Thyroid gland (tissue), 4 donors: Measurements from ENCODE around the gene CCSER1. TPM values are rescaled to one million over a fixed set of nuclear protein-coding genes. Genes with fewer than 3 reads are reported as not detected.

Experiments
- DNase-seq, 2 donors: peaks; one replicate each; pipeline ENCODE4 v3.0.0-alpha.2; 2019
- H3K27ac ChIP-seq, 3 donors: fragments of 200-600 bp; sonication (generic); 1 replicate in 2 of 3; 2 replicates in 1 of 3; pipeline ENCODE4 v1.5.1; 2016 to 2019; ENCODE audit warnings: mild to moderate bottlenecking in 1 of 3, moderate library complexity in 1 of 3
- H3K27me3 ChIP-seq: fragments of 200-600 bp; sonication (generic); one replicate; pipeline ENCODE4 v1.5.1; 2019
- H3K36me3 ChIP-seq, 2 donors: fragments of 200-600 bp; sonication (generic); one replicate each; pipeline ENCODE4 v1.5.1; 2016 to 2019
- H3K4me1 ChIP-seq, 2 donors: fragments of 200-600 bp; sonication (generic); one replicate each; pipeline ENCODE4 v1.5.1; 2017 to 2019
- H3K4me3 ChIP-seq, 3 donors: fragments of 200-600 bp; sonication (generic); replicated peaks in 1 of 3; 1 replicate in 2 of 3; 2 replicates in 1 of 3; pipeline ENCODE4 v1.5.1; 2016; ENCODE audit warnings: mild to moderate bottlenecking in 1 of 3
- H3K9me3 ChIP-seq: fragments of 200-600 bp; sonication (generic); one replicate; pipeline ENCODE4 v1.5.1; 2017
- CTCF ChIP-seq, 6 experiments: fragments of 200-600 bp in 3 of 6; fragments of 450-650 bp in 3 of 6; sonication (generic) in 3 of 6; IDR thresholded peaks; one replicate each; pipeline ENCODE4 v1.5.1; 2016 to 2019; ENCODE audit warnings: antibody characterized with exemption in 6 of 6, mild to moderate bottlenecking in 2 of 6, inconsistent platforms in 1 of 6, moderate library complexity in 1 of 6
- POLR2A ChIP-seq, 2 donors: fragments of 450-650 bp; IDR thresholded peaks; one replicate each; pipeline ENCODE4 v1.6.1; 2017; ENCODE audit warnings: antibody characterized with exemption in 2 of 2, mild to moderate bottlenecking in 2 of 2, moderate library complexity in 1 of 2
- WGBS, 2 donors: methylation state at CpG; one replicate each; pipeline ENCODE4 v1.1.5; 2017; 5-methylcytosine and 5-hydroxymethylcytosine counted together
- intact Hi-C: fragments of 100-400 bp; cut with DNase I; formaldehyde crosslinking; loops from one replicate; pipeline ENCODE4 v1.15.1; 2023
- total RNA-seq, 4 donors: library from RNA; depleted of rRNA; stranded (reverse); fragments of >200 nt; gene quantifications; one replicate each; pipeline ENCODE4 v1.2.3, GENCODE V29; 2016

The CCSER1 gene
- total RNA-seq, 4 donors from 2014 or later: 37.7 to 52.3 (median 43.3) TPM

- Histone ChIP-seq H3K27ac (no peak overlapping the region), H3K36me3 (no peaks in the 10 kb centered on the region), H3K9me3 (no peaks in the 10 kb centered on the region), H3K27me3 (no peaks in the 10 kb centered on the region), H3K4me1 (no peaks in the 10 kb centered on the region), H3K4me3 (no peak overlapping the region)
- intact Hi-C loops: no loop called here
- no peak for DNase-seq
- no peak for TF ChIP-seq CTCF (IDR thresholded peaks at IDR 0.05)
- no peak for TF ChIP-seq POLR2A (IDR thresholded peaks at IDR 0.05)
- WGBS, 2 donors: 90% methylated on average over 1 of the region's 1 CpG
Observed at GRCh38 chr4:90185416-90185815, 58.2 kb downstream of the CCSER1 start.

- WGBS, 2 donors: 73 to 88% methylated on average over 1 of the region's 1 CpG
- TF ChIP-seq POLR2A (IDR thresholded peaks at IDR 0.05) (no peak), CTCF (IDR thresholded peaks at IDR 0.05) (no peak)
Observed at GRCh38 chr4:90186229-90186628, 59.0 kb downstream of the CCSER1 start.

GRCh38 chr4:90187148-90187884 lies 60.1 kb downstream of the CCSER1 start:
- H3K9me3 ChIP-seq: no peaks in the 10 kb centered on the region
- no peaks in the 10 kb centered on the region for H3K27me3 ChIP-seq
- H3K27ac ChIP-seq: no peak overlapping the region
- TF ChIP-seq CTCF (IDR thresholded peaks at IDR 0.05) (no peak), POLR2A (IDR thresholded peaks at IDR 0.05) (no peak)
- no peaks in the 10 kb centered on the region for H3K36me3 ChIP-seq
- 73 to 77% methylated on average over 5 of the region's 5 CpGs for WGBS, 2 donors
- DNase-seq: no peak
- no peaks in the 10 kb centered on the region for H3K4me1 ChIP-seq
- no peak overlapping the region for H3K4me3 ChIP-seq
- intact Hi-C loops: no loop called here

More at GRCh38 chr4:90186229-90186628, 59.0 kb downstream of the CCSER1 start:
- H3K4me3 ChIP-seq: no peak overlapping the region
- no peaks in the 10 kb centered on the region for H3K36me3 ChIP-seq
- intact Hi-C loops: no loop called here
- no peak for DNase-seq
- no peaks in the 10 kb centered on the region for H3K4me1 ChIP-seq
- no peaks in the 10 kb centered on the region for H3K9me3 ChIP-seq
- no peak overlapping the region for H3K27ac ChIP-seq
- no peaks in the 10 kb centered on the region for H3K27me3 ChIP-seq

GRCh38 chr4:90189178-90189577 lies 62.0 kb downstream of the CCSER1 start:
- no peaks in the 10 kb centered on the region for H3K9me3 ChIP-seq
- WGBS, 2 donors: 88 to 93% methylated on average over 3 of the region's 3 CpGs
- DNase-seq: no peak
- no peaks in the 10 kb centered on the region for H3K4me1 ChIP-seq
- no peaks in the 10 kb centered on the region for H3K36me3 ChIP-seq
- H3K4me3 ChIP-seq: no peak overlapping the region
- H3K27me3 ChIP-seq: no peaks in the 10 kb centered on the region
- intact Hi-C loops: no loop called here
- no peak overlapping the region for H3K27ac ChIP-seq
- TF ChIP-seq CTCF (IDR thresholded peaks at IDR 0.05): no peak
- no peak for TF ChIP-seq POLR2A (IDR thresholded peaks at IDR 0.05)

GRCh38 chr4:90189946-90190345 lies 62.8 kb downstream of the CCSER1 start:
- H3K4me3 ChIP-seq: no peak overlapping the region
- H3K27ac ChIP-seq: no peak overlapping the region
- H3K27me3 ChIP-seq: no peaks in the 10 kb centered on the region
- WGBS, 2 donors: 87 to 92% methylated on average over 4 of the region's 4 CpGs
- H3K36me3 ChIP-seq: no peaks in the 10 kb centered on the region
- DNase-seq: no peak
- intact Hi-C loops: no loop called here
- no peak for TF ChIP-seq CTCF (IDR thresholded peaks at IDR 0.05)
- TF ChIP-seq POLR2A (IDR thresholded peaks at IDR 0.05): no peak
- no peaks in the 10 kb centered on the region for H3K9me3 ChIP-seq
- H3K4me1 ChIP-seq: no peaks in the 10 kb centered on the region
